NCI-H2081 treated with DMSO at 0.1 percent for 48 hours (cell line): ENCODE results near the gene NUP153.

Experiments
- DNase-seq: peaks from one replicate; lab custom pipeline; 2025; lab: John Stamatoyannopoulos, UW

The NUP153 gene

GRCh38 chr6:17662585-17662984 lies 44.1 kb downstream of the NUP153 start:
- DNase-seq = no peak

- DNase-seq = no peak
Measured at GRCh38 chr6:17656644-17657043, 50.1 kb downstream of the NUP153 start.

GRCh38 chr6:17656092-17656491 lies 50.6 kb downstream of the NUP153 start:
- DNase-seq = no peak

GRCh38 chr6:17653198-17653882 lies 53.4 kb downstream of the NUP153 start:
- no peak for DNase-seq

GRCh38 chr6:17650656-17651309 lies 55.9 kb downstream of the NUP153 start:
- no peak for DNase-seq

GRCh38 chr6:17648745-17649144 lies 58.0 kb downstream of the NUP153 start:
- no peak for DNase-seq

- DNase-seq = no peak
Measured at GRCh38 chr6:17640477-17640917, 66.2 kb downstream of the NUP153 start.

- DNase-seq = no peak
Measured at GRCh38 chr6:17638212-17638715, 68.5 kb downstream of the NUP153 start.

- no peak for DNase-seq
Measured at GRCh38 chr6:17635568-17635967, 71.2 kb downstream of the NUP153 start.

GRCh38 chr6:17633465-17634188 lies 73.1 kb downstream of the NUP153 start:
- no peak for DNase-seq

- no peak for DNase-seq
Measured at GRCh38 chr6:17632934-17633333, 73.8 kb downstream of the NUP153 start.

GRCh38 chr6:17630511-17631073 lies 76.1 kb downstream of the NUP153 start:
- no peak for DNase-seq

GRCh38 chr6:17629824-17630510 lies 76.8 kb downstream of the NUP153 start:
- DNase-seq = no peak

GRCh38 chr6:17628873-17629272 lies 77.9 kb downstream of the NUP153 start:
- no peak for DNase-seq

- DNase-seq = no peak
Measured at GRCh38 chr6:17624396-17624795, 82.3 kb downstream of the NUP153 start.

GRCh38 chr6:17622144-17622543 lies 84.6 kb downstream of the NUP153 start:
- DNase-seq = no peak

- no peak for DNase-seq
Measured at GRCh38 chr6:17621003-17621402, 85.7 kb downstream of the NUP153 start.

- no peak for DNase-seq
Measured at GRCh38 chr6:17615794-17616193, 90.9 kb downstream of the NUP153 start.

- DNase-seq = no peak
Measured at GRCh38 chr6:17612048-17612447, 94.7 kb downstream of the NUP153 start.

- no peak for DNase-seq
Measured at GRCh38 chr6:17610835-17611234, 95.9 kb downstream of the NUP153 start.

GRCh38 chr6:17606606-17607005 lies 100.1 kb downstream of the NUP153 start:
- DNase-seq = no peak

GRCh38 chr6:17602888-17603287 lies 103.8 kb downstream of the NUP153 start:
- no peak for DNase-seq
